HUES6 (cell line): ENCODE data around the gene TMEM120B.

Source experiments
- H3K27ac ChIP-seq: 2 replicates; pipeline ENCODE4 v1.7.0; 2013; ENCODE audit warnings: low read depth, mild to moderate bottlenecking, low read length, inconsistent platforms
- H3K27me3 ChIP-seq: 2 replicates; pipeline ENCODE4 v1.6.1; 2013; ENCODE audit warnings: low read length; ENCODE audit not compliant: control insufficient read depth, insufficient read depth
- H3K36me3 ChIP-seq: 2 replicates; pipeline ENCODE4 v1.6.1; 2013; ENCODE audit warnings: low read length; ENCODE audit not compliant: control insufficient read depth, insufficient read depth
- H3K4me1 ChIP-seq: 2 replicates; pipeline ENCODE4 v1.6.1; 2013; ENCODE audit warnings: low read length; ENCODE audit not compliant: control insufficient read depth, insufficient read depth
- H3K4me3 ChIP-seq: 2 replicates; pipeline ENCODE4 v1.5.1; 2013; ENCODE audit warnings: low read depth, low read length
- H3K9ac ChIP-seq: one replicate; pipeline ENCODE4 v1.6.1; 2013; ENCODE audit warnings: mild to moderate bottlenecking, low read length
- H3K9me3 ChIP-seq: 2 replicates; pipeline ENCODE4 v1.6.1; 2013; ENCODE audit warnings: low read depth, low read length; ENCODE audit not compliant: control insufficient read depth, insufficient read depth

Gene TMEM120B

DNA sequence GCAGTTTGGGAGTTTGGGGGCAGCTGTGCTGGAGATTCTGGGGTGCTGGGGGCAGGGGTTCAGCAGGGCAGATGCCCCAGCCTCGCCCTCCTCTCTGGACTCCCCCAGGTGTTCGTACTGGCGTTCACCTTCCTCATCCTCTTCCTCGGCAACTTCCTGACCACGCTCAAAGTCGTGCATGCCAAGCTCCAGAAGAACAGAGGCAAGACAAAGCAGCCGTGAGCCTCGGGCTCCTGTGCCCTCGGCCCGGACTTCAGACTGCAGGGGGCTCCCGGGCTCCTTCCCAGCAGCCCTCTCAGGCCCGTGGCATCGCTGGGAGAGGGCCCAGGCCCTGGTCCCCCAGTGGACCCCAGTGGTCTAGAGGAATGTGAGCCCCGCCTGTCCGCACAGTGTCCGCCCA is 62.9 kb downstream of the TMEM120B start:
- Histone ChIP-seq H3K4me3 (no peak overlapping the region), H3K27ac (peak overlapping the region; percentile 73; the same call in 1 of the 2 replicates), H3K9ac (peak overlapping the region; percentile 56), H3K36me3 (peaks cover 15% of the 10 kb centered on the region), H3K27me3 (no peaks in the 10 kb centered on the region), H3K9me3 (no peaks in the 10 kb centered on the region), H3K4me1 (peaks cover 22% of the 10 kb centered on the region; the same call in 1 of the 2 replicates)

DNA sequence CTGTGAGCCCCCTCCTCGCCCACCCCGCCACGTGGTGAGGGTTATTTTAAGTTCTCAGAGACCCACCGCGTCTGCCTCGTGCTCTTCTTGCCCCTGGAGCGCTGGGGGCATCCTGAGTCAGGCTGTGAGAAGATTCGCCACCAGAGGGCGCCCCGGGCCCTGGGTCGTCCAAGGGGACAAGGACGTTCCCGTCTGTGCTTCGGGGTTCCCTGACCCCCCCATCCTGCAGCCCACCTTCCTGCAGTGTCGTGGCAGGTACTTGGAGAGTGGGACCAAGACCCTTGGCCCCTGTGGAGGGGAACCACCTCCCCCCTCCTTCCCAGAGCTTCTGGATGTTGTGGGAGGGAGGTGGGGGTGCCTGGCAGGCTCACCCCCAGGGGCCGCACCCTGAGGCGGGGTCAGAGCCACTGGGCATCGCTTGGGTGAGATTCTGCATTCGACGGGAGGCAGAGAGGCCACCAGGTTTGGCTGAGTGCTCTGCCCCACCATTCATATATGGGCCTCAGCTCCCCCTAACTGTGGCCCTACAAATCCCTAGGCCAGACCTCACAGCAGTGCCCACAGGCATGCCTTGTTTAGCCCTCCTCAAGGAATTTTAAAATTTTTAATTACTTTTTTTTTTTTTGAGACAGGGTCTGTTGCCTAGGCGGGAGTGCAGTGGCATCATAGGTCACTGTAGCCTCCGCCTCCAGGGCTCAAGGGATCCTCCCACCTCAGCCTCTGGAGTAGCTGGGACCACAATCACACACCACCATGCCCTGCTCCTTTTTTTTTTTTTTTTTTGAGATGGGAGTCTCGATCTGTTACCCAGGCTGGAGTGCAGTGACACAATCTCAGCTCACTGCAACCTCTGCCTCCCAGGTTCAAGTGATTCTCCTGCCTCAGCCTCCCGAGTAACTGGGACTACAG is 63.9 kb downstream of the TMEM120B start:
- Histone ChIP-seq H3K27ac (no peak overlapping the region), H3K4me1 (peaks cover 15% of the 10 kb centered on the region), H3K36me3 (peaks cover 24% of the 10 kb centered on the region), H3K4me3 (no peak overlapping the region), H3K9ac (no peak overlapping the region), H3K27me3 (no peaks in the 10 kb centered on the region), H3K9me3 (no peaks in the 10 kb centered on the region)

DNA sequence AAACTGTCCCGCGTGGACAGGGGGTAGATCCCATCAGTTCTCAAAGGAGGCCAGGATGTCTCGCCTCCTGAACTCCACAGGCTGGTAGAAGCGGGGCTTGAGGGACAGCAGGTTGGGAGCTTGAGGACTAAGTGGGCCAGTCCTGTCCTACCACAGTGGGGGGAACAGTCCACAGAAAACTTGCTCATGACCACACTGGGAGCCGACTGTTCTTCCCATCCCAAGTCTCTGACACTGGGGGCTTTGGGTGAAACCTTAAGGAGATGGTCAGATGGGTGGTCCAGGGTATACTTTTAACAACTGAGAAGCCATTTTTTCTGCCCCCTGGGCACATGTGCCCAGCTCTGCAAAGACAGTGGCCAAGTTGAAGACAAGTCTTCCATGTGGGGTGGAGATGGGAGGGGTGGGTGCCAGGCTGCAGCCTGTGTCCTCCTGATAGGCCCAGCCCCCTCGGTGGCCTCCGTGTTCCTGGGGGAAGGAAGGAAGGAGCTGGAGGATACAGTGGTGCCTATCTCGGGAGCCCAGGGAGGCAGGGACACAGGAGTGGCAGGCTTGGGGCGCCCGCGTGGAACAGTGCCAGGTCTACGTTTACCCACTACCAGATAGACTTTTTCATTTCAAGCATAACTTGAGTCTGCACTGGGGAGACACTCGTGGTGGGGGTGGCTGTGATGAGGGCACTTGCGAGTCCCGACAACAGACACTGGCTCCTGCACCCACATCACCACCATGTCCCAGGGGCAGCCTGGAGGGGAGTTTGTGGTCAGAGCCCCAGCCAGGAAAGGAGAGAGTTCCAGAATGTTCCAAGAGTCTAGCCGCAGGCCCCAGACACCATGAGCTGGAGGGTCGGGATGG is 66.2 kb downstream of the TMEM120B start:
- no peak overlapping the region for H3K9ac ChIP-seq

DNA sequence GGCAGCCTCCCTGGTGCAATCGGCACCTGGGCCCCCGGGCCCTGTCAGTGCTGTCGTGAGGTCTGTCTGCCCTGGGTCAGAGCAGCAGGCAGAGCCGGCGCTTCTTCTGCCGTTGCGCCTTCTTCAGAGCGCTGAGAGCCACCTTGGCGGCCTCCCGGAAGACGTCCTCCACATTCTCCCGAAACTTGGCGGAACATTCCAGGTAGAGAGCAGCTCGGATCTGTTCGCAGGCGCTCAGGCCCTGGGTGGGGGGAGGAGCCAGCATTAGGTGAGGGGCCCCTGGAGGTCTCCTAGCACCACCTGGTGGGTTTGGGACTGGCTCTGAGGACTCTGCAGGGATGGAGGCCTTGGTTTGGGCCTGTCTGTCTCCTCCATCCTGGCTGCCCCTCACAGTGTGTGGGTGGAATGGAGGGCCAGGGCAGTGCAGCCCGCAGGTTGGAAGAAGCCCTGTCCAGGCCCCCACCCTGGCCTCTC is 66.9 kb downstream of the TMEM120B start:
- Histone ChIP-seq H3K4me3 (no peak overlapping the region), H3K4me1 (peaks cover 24% of the 10 kb centered on the region), H3K9ac (no peak overlapping the region), H3K36me3 (peaks cover 26% of the 10 kb centered on the region), H3K27ac (no peak overlapping the region), H3K27me3 (no peaks in the 10 kb centered on the region), H3K9me3 (no peaks in the 10 kb centered on the region)

More for the DNA sequence above, 66.2 kb downstream of the TMEM120B start:
- no peaks in the 10 kb centered on the region for H3K9me3 ChIP-seq
- peaks cover 26% of the 10 kb centered on the region for H3K36me3 ChIP-seq
- no peak overlapping the region for H3K27ac ChIP-seq
- H3K4me1 ChIP-seq = peaks cover 24% of the 10 kb centered on the region
- H3K4me3 ChIP-seq = no peak overlapping the region
- H3K27me3 ChIP-seq = no peaks in the 10 kb centered on the region

DNA sequence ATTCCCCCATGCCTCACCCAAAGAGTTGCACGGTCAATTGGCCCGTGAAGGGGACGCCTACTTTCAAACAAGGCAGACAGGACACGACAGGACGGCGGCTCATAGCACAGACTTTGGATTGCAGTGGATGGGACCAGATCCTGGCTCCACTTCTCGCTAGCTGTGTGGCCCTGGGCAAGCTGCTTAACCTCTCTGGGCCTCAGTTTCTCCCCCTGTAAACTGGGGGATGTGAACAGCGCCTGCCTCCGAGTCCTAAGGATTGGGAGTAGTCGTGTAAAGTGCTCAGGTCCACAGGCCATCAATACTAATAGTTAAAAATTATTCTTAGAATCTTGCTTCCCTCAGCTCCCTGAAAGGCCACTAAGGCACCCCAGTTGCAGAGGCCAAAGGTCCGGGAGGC is 67.9 kb downstream of the TMEM120B start:
- H3K4me1 ChIP-seq = peaks cover 16% of the 10 kb centered on the region
- H3K9ac ChIP-seq = no peak overlapping the region
- no peaks in the 10 kb centered on the region for H3K9me3 ChIP-seq
- no peaks in the 10 kb centered on the region for H3K27me3 ChIP-seq
- no peak overlapping the region for H3K27ac ChIP-seq
- H3K36me3 ChIP-seq = peaks cover 33% of the 10 kb centered on the region
- no peak overlapping the region for H3K4me3 ChIP-seq

DNA sequence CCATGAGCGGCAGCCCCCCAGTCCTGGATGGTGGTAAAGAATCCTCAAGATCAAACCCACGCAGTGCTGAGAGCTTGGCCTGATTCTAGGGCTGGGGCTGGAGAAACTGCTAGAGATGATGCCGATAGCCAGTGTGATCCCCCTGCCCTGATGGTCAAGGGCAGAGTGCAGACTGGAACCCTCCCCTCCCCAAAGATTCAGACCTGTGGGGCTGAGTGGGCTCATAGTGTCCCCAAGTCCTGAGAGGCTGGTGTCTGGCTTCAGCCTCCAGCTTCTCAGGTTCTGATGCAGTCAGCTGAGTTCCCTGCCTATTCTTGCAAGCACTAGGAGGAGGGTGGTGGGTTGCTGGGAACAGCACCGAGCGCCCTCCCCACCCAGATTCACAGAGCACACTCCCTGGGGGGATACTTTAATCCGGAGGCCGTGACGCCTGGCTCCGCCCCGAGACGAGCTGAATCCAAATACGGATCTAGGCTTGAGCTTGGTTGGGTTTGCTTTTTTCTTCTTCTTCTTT is 69.0 kb downstream of the TMEM120B start:
- Histone ChIP-seq H3K27me3 (no peaks in the 10 kb centered on the region), H3K9me3 (no peaks in the 10 kb centered on the region), H3K9ac (no peak overlapping the region), H3K27ac (no peak overlapping the region), H3K4me1 (peaks cover 12% of the 10 kb centered on the region), H3K4me3 (no peak overlapping the region), H3K36me3 (peaks cover 35% of the 10 kb centered on the region)

DNA sequence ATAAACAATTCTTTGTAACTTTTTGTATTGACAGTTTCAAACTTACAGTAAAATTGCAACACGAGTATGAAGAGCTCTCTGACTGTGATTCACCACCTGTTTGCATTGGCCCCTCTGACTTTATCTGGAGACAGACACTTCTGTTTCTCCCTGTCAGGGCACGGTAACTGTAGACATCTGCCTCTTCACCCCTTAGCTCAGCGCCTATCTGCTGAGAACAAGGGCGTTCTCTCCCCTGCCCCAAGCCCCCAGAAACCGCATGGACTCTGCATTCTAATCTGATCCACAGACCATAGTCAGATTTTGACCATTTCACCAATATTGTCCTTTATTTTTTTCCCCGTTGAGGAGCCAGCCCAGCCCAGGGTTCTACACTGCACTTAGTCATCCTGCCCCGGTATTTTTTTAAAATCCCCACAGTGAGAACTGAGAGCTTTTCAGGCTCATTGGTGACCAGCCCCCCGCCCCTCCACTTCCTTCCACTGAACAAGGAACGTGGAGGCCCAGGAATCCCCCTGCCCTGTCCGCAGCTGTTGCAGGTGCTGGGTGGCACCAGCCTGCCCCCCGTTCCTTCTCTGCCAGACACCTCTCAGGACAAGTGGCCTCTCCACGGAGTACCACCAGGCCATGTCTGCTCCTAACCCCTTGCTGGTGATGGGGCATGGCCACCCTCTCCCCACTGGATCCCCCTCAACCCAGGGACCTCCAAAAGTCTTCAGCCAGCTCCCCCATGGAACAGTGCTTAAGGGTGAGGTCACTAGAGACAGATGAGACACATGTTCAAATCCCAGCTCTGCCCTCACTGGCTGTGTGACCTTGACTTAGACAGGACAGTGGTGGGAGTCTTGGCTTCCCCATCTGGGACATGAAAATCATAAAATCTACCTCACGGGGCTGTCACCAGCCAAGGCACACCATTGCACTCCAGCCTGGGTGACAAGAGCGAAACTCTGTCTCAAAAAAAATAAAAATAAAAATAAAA is 69.7 kb downstream of the TMEM120B start:
- Histone ChIP-seq H3K4me1 (peaks cover 12% of the 10 kb centered on the region), H3K4me3 (no peak overlapping the region), H3K27ac (no peak overlapping the region), H3K27me3 (no peaks in the 10 kb centered on the region), H3K9ac (no peak overlapping the region), H3K9me3 (no peaks in the 10 kb centered on the region), H3K36me3 (peaks cover 39% of the 10 kb centered on the region)

DNA sequence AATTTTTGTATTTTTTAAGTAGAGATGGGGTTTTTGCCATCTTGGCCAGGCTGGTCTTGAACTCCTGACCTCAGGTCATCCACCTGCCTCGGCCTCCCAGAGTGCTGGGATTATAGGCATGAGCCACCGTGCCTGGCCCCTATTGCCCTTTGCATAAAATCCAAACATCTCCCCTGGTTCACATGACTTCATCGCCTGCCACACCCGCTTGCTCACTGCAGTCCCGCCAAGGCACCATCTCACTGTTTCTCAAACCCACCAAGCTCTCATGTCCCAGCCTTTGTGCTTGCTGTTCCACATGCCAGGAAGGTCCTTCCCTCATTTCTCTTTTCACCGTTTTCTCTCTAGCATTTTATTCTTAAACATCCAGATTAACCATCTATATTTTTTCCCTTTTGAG is 71.2 kb downstream of the TMEM120B start:
- Histone ChIP-seq H3K4me1 (peaks cover 12% of the 10 kb centered on the region), H3K27me3 (no peaks in the 10 kb centered on the region), H3K27ac (no peak overlapping the region), H3K9me3 (no peaks in the 10 kb centered on the region), H3K9ac (no peak overlapping the region), H3K36me3 (peaks cover 40% of the 10 kb centered on the region), H3K4me3 (no peak overlapping the region)

DNA sequence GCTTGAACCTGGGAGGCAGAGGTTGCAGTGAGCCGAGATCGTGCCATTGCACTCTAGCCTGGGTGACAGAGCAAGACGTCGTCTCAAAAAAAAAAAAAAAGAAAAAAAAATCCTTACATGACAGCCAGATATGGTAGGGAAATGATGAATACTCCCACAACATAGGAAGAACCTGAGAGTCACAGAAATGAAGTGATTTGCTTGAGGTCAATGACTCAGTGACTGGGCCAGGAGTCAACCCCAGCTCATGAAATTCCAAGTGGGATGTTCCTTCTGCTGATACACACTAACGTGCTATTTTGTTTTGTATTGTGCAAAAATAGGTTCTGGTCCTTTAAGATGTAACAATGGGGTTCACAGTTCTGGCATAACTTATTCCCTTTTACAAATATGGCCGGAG is 71.9 kb downstream of the TMEM120B start:
- H3K27me3 ChIP-seq = no peaks in the 10 kb centered on the region
- no peaks in the 10 kb centered on the region for H3K9me3 ChIP-seq
- H3K9ac ChIP-seq = no peak overlapping the region
- peaks cover 34% of the 10 kb centered on the region for H3K36me3 ChIP-seq
- H3K4me3 ChIP-seq = no peak overlapping the region
- no peak overlapping the region for H3K27ac ChIP-seq
- peaks cover 12% of the 10 kb centered on the region for H3K4me1 ChIP-seq

DNA sequence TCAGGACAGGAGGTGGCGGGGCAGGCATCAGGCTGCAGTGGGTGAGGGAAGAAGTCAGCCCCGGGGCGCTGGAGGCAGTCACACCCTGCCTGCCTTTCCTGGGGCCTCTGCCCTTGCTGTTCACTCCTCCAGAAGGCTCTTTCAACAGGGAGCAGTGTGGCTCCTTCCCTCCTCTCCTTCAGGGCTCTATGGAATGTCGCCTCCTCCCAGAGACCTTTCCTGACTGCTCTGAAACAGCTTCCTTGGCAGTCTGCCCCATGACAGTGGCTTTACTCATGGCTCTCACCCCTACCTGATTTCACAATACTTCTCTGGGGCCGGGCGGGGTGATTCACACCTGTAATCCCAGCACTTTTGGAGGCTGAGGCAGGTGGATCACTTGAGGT is 73.9 kb downstream of the TMEM120B start:
- no peaks in the 10 kb centered on the region for H3K27me3 ChIP-seq
- H3K4me3 ChIP-seq = no peak overlapping the region
- no peak overlapping the region for H3K27ac ChIP-seq
- no peak overlapping the region for H3K9ac ChIP-seq
- peaks cover 18% of the 10 kb centered on the region for H3K4me1 ChIP-seq
- H3K36me3 ChIP-seq = peaks cover 19% of the 10 kb centered on the region; the same call in 1 of the 2 replicates
- no peaks in the 10 kb centered on the region for H3K9me3 ChIP-seq
